Measurements from ENCODE around the gene SLC35F1.
A peak's percentile ranks its signal among the peaks of the same experiment; 100 is the strongest.

The SLC35F1 gene

GRCh38 chr6:118316796-118317384 is 409.8 kb downstream of the SLC35F1 start:
- DNase-seq (ENCODE audit: low read depth) = no peak

- DNase-seq (ENCODE audit: low read depth) = peak; percentile 24
These were observed 410.8 kb downstream of the SLC35F1 start for GRCh38 chr6:118317581-118318563.

- DNase-seq (ENCODE audit: low read depth) = no peak
These were observed 411.6 kb downstream of the SLC35F1 start for GRCh38 chr6:118318648-118319047.

- DNase-seq (ENCODE audit: low read depth) = no peak
These were observed 412.4 kb downstream of the SLC35F1 start for GRCh38 chr6:118319416-118319815.

- no peak for DNase-seq (ENCODE audit: low read depth)
These were observed 413.0 kb downstream of the SLC35F1 start for GRCh38 chr6:118319894-118320649.

GRCh38 chr6:118320652-118321051 is 413.6 kb downstream of the SLC35F1 start:
- no peak for DNase-seq (ENCODE audit: low read depth)

GRCh38 chr6:118324116-118324515 is 417.1 kb downstream of the SLC35F1 start:
- DNase-seq (ENCODE audit: low read depth) = no peak

GRCh38 chr6:118325220-118325860 is 418.3 kb downstream of the SLC35F1 start:
- peak; percentile 9 for DNase-seq (ENCODE audit: low read depth)

- no peak for DNase-seq (ENCODE audit: low read depth)
These were observed 419.6 kb downstream of the SLC35F1 start for GRCh38 chr6:118326712-118327111.

GRCh38 chr6:118327237-118327636 is 420.2 kb downstream of the SLC35F1 start:
- DNase-seq (ENCODE audit: low read depth) = no peak

GRCh38 chr6:118333772-118334171 is 426.7 kb downstream of the SLC35F1 start:
- DNase-seq (ENCODE audit: low read depth) = no peak

- DNase-seq (ENCODE audit: low read depth) = no peak
These were observed 427.6 kb downstream of the SLC35F1 start for GRCh38 chr6:118334634-118335033.

- no peak for DNase-seq (ENCODE audit: low read depth)
These were observed 428.3 kb downstream of the SLC35F1 start for GRCh38 chr6:118335325-118335816.

GRCh38 chr6:118344014-118344670 is 437.1 kb downstream of the SLC35F1 start:
- no peak for DNase-seq (ENCODE audit: low read depth)

- peak; percentile 49 for DNase-seq (ENCODE audit: low read depth)
These were observed 443.9 kb downstream of the SLC35F1 start for GRCh38 chr6:118350881-118351430.

GRCh38 chr6:118353564-118353963 is 446.5 kb downstream of the SLC35F1 start:
- no peak for DNase-seq (ENCODE audit: low read depth)

- no peak for DNase-seq (ENCODE audit: low read depth)
These were observed 447.6 kb downstream of the SLC35F1 start for GRCh38 chr6:118354641-118355040.

GRCh38 chr6:118356054-118356453 is 449.0 kb downstream of the SLC35F1 start:
- peak; percentile 21 for DNase-seq (ENCODE audit: low read depth)

- no peak for DNase-seq (ENCODE audit: low read depth)
These were observed 449.6 kb downstream of the SLC35F1 start for GRCh38 chr6:118356686-118357085.
